Measurements from ENCODE around the gene GSTCD.

GRCh38 chr4:105894660-105895582, 186.3 kb downstream of the GSTCD start, which contains the start of gene NPNT:
- TF ChIP-seq CTCF (IDR thresholded peaks at IDR 0.05): no peak
- no peak for TF ChIP-seq EZH2 (IDR thresholded peaks at IDR 0.05; ENCODE audit: borderline replicate concordance, insufficient read depth, low read depth, low read length, poor library complexity, severe bottlenecking)

Data from B cell (primary cell).